SHP77 treated with DMSO at 0.1 percent for 48 hours (cell line): Measurements from ENCODE around the gene NCK2.

Experiments used
- DNase-seq: peaks from one replicate; lab custom pipeline; 2025; lab: John Stamatoyannopoulos, UW

NCK2 gene

GRCh38 chr2:105744909-105745853, at the start of gene NCK2:
TSS of gene NCK2 (plus strand) at chr2:105744912. CDS start at chr2:105855064, 110,152 bp downstream.
- DNase-seq: no peak

DNA sequence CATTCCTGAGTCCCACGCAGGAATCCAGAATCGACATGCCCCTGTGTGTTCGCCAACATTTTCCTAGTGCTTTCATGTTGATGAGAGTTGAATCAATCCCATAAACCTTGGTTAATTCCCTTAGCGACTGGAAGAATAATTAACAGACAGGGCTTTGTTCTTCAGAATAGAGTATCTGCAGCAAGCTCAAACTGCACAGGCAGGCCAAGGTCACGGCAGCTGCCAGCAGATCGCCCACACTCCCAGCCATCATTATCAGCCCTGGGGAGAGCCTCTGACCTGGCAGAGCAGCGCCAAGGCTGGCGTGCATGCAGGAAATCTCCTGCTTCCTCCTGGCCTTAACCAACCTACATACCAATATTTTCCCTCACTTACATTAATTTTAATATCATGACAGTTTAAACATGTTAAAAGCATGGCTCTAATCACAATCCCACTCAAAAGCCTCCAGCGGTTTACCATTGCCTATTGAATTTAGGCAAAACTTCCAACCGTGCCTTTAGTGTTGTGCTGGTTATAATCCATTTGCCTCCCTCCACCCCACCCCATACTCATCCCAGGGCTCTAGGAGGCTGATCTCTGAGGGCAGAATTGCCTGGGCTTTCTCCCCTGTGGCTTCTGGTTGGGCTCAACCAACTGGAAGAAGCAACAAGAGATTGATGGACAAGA, 46.8 kb upstream of the NCK2 start:
- no peak for DNase-seq

DNA sequence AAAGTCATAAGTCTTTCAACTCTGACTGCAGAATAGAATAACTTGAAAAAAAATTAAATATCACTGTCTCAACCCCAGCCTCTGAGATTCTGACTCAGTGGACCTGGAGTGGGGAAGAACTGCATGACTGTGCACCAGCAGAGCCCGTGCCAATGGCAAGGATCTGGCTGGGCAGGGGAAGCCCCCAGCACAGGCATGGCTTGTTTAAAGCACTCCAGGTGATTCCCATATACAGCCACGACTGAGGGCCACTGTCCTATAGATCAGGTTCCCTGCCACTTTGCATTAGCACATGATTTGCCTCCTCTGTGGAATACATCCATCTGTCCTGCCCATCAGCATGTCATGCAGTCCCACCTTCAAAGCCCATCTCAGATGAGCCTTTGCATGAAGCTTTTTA, 45.9 kb upstream of the NCK2 start:
- no peak for DNase-seq

DNA sequence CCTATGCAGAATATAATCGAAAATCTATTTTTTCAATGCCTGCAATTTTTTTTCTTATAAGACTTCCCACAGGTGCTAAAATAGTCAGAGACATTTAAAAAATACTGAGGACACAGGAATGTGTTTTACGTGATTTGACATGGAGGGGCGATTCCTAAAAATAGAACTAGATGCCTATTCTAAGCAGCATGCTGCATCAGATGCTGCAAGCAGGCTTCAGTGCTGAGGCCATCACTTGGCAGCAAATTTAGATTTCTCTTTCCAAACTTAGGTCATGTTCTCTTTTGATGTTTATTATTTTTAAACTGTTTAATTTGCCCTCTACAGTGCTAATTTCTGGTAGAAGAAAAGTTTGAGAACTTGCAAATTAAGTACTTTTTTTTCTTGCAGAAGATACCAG, 43.7 kb upstream of the NCK2 start:
- no peak for DNase-seq

DNA sequence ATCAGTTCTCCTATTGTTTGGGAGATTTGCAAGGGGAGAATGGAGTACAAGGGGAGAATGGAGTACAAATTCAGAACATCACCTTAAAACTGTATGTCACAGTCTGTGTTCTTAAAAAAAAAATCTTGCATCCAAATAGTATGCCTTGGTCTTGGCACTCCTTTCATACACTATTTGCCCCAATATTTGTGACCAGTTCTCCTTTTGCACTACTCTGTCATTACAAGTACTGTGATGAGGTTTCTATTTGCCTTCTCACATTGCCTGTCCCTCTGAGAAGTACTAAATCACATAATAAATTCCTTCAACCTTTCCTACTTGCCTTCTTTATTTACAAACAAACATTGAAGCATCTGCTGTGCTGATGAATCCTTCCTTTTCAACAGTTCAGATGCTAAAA, 36.0 kb upstream of the NCK2 start:
- no peak for DNase-seq

- no peak for DNase-seq
Measured at GRCh38 chr2:105711394-105711793, 33.3 kb upstream of the NCK2 start.

DNA sequence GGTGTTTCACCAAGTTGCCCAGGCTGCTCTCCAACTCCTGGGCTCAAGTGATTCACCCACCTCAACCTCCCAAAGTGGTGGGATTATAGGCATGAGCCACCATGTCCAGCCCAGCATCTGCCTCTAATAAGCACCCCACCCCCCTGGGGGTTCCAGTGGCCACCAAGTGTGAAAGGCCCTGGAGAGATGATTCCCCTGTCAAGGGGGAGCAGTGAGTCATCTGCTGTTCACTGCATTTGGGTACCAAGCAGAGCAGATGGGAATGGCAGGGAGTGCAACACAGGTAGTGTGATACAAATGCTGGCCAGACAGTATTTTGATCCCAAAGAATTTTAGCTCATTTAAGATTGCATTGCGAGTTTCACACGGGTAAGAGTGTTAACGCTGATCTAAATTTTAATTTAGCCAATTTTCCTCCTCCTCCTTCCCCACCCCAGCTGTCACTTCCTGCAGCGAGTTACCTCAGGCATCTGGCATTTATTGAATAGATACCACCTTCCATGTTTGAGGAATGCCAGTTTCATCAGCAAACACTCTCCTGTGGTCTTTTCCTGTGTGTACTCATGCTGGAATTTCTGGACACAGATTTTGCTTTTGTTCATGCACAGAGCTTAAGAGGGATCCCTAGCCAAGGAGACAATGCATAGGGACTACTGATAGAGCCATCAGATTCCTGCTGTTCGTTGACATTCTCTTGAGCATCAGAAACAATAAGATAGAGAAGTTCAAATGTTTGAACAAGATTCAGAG, 32.4 kb upstream of the NCK2 start:
- DNase-seq: no peak

DNA sequence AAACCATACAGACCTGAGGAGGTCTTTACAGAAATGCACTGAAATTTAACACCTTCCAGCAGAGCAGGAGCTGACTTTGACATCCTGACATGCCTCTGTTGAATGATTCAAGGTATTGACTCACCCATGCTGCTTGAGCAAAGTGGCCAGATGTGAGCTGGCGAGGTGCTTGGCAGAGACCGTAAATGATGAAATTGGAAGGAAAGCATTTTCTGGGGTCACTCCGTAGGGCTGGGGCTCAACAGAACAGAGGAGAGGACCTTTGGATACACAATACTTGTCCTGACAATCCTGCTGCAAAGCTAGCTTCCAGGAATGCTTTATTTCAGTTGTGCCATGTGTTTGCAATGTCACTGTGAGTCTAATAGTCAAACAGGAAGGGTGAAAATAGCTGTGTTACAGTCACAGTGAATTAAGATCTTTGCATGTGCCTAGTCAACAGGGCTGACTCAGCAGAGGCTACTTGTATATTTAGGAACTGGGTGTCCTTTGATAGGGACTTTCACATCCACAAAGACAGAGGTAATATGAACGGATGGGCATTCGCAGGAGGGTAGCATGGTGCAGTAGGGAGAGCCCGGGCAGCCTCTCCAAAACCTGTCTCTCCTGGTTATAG, 31.6 kb upstream of the NCK2 start:
- DNase-seq: no peak

DNA sequence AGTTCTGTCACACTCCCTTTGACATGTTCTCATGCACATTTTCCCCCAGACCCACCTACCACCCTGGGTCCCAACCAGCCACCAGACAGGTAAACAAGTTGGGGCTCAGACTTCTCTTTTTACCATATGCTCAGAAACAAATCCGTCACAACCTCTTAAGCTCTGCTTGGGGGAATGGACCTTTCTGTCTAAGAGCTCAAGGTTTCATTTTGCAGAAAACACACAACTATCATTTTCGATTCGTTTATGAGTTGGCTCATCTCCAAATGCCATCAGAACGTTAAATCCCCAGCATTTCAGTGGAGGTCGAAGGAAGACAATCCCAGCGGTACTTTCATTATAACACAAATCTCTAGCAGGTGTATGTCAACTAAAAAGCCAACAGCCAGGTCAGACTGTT, 30.6 kb upstream of the NCK2 start:
- DNase-seq: no peak

- DNase-seq: no peak
Measured at GRCh38 chr2:105718846-105719481, 25.7 kb upstream of the NCK2 start.

DNA sequence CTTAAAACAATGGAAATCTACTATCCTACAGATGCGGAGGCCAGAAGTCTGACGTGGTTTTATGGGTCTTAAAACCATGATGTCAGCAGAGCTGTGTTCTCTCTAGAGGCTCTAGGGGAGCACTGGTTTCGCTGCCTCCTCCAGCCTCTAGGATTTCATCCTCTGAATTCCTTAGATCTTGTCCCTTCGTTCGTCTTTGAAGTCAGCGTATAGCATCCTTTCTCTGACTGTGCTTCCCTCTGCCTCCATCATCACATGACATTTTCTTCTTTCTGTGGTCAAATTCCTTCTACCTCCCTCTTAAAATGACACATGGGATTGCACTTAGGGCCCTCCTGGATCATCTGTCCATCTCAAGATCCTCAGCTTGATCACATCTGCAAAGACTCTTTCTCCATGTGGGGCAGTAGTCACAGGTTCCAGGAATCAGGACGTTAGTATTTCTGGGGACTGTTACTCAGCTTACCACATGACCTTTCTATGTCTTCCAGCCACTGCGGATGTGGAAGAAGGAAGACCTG, 22.7 kb upstream of the NCK2 start:
- DNase-seq: no peak

GRCh38 chr2:105722726-105723297, 21.9 kb upstream of the NCK2 start:
- DNase-seq: no peak

DNA sequence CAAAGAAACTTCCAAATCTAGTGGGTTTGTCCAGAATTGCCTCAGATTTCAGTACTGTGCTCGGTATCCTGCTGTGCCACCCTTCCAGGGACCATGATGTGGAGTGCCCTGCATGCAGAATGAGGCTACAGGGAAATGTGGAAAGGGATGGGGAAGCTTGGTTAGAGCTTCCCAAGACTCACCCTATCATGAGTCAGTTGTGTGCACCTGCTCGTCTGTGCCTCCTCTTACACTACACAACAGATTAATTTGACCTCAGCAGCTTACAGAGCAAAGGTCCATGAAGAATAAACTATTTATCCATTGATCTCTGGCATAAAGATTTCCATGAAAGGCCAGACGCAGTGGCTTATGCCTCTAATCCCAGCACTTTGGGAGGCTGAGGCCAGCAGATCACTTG, 21.3 kb upstream of the NCK2 start:
- no peak for DNase-seq

DNA sequence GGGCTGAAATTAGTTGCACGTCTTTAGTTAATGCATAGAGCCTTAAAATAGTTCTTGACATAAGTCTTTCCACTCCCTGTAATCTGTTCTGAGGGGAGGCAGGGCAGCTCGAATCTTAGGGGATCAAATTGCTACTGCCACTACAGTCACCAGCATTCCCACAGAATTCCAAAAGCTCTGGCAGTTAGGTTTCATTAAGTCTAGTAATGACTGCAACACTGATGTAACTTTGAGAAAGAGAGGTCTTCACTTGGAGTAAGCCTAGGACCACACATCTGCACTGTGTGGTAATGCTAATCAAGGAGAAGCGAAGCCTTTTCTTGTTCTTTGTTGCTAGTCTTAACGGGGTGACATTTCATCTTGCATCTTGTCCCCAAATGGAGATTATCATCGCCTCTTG, 19.3 kb upstream of the NCK2 start:
- DNase-seq: no peak

GRCh38 chr2:105730170-105730569, 14.5 kb upstream of the NCK2 start:
- DNase-seq: no peak

- no peak for DNase-seq
Measured at GRCh38 chr2:105731511-105731910, 13.2 kb upstream of the NCK2 start.

GRCh38 chr2:105732101-105732500, 12.6 kb upstream of the NCK2 start:
- no peak for DNase-seq

DNA sequence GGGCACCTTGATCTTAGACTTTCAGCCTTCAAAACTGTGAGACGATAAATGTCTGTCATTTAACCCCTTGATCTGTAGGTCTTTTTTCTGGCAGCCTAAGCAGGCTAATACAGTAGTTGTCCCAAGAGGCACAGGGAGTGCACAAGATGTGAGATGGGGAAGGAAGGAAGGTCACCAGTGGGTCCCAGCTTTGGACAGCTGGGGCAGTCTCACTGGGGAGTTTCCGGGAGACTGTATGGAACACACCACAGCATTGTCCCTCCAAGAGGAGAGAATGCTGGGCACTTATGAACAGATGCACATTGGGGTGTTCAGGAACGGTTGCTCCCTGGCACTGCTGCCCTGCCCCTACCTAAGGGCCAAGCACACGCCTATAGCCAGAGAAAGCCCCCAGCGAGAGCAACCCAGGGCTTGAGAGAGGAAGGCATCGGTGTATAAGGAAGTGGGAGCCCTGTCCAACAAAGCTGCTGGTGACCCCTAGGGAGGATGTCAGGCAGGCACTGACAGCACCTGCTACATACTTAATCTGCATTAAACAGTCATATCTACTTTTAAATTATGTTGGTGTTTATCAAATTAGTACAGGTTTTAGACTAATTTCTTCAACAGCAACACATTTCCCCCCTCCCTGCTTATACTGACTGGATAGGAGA, 11.6 kb upstream of the NCK2 start:
- DNase-seq: no peak

DNA sequence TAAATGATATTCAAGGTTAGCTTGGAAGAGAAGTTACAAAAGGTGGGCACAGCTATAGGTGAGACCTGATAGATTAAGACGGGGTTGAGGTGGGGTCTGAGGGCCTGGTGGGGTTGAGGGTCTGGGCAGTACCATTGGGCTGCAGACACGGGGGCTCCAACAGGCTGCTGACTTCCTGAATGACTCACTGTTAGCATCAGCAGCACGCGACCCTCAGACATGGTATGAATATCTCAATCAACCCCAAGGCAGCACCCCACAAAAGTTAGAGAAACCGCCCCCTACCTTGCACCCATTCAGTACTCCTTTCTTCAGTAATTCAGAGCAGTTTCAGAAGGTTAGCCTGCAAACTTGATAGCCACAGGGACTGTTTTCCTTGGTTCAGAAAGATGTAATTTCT, 10.8 kb upstream of the NCK2 start:
- DNase-seq: no peak

DNA sequence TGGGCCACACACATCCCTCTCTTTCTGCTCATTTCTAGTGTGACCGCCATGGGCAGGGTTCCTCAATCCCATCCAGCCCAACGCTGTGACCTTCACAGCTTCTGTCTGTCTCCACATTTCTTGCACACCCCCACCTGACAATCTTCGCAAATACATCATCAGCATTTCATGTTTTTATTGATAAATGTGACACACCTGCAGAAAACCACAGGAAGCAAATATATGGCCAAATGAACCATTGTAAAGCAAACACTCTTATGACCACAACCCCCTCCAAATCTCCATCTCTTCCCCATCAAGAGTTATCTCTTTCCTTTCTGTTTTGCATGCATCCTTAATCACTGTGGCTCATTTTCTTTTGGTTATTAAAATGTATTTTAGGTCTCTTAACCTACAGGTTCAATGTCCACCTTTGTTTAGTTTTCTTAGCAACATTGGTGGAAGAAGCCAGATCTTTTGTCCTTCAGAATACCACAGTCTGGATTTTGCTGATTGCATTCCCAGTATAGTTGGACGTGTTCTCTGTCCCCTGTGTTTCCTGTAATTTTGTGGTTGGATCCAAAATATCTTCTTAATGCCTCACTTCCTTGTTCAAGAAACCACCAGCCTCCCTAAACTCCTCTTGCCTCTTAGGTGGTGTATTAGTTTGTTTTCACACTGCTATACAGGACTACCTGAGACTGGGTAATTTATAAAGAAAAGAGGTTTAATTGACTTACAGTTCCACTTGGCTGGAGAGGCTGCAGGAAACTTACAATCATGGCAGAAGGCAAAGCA, 9.8 kb upstream of the NCK2 start:
- DNase-seq: no peak
